Coronary artery (tissue), 2 donors: ENCODE results near the gene HEATR1.
"Not testable (repeated sequence)": the region's sequence is repeated elsewhere in the genome, so short reads cannot be mapped to it uniquely, and the experiment has no call there.

Source experiments
- DNase-seq: peaks from one replicate; pipeline ENCODE4 v3.0.0-alpha.2; 2017; ENCODE audit warnings: low spot score
- H3K27ac ChIP-seq, 2 donors: fragments of 200-600 bp; sonication (generic); one replicate each; pipeline ENCODE4 v1.5.1; 2016 to 2019
- H3K4me3 ChIP-seq: fragments of 200-600 bp; sonication (generic); 2 replicates; pipeline ENCODE4 v1.5.1; 2016; ENCODE audit warnings: mild to moderate bottlenecking, moderate library complexity
- CTCF ChIP-seq: fragments of 200-600 bp; sonication (generic); IDR thresholded peaks from one replicate; pipeline ENCODE4 v1.5.1; 2019; ENCODE audit warnings: antibody characterized with exemption

The HEATR1 gene

GRCh38 chr1:236589531-236589930 is 14.8 kb downstream of the HEATR1 start:
- DNase-seq = no peak
- H3K27ac ChIP-seq = no peak overlapping the region
- H3K4me3 ChIP-seq = no peak overlapping the region
- TF ChIP-seq CTCF = no peak

GRCh38 chr1:236581528-236581927 is 22.8 kb downstream of the HEATR1 start:
- DNase-seq = no peak
- TF ChIP-seq CTCF = no peak
- H3K4me3 ChIP-seq = no peak overlapping the region
- H3K27ac ChIP-seq = no peak overlapping the region

DNA sequence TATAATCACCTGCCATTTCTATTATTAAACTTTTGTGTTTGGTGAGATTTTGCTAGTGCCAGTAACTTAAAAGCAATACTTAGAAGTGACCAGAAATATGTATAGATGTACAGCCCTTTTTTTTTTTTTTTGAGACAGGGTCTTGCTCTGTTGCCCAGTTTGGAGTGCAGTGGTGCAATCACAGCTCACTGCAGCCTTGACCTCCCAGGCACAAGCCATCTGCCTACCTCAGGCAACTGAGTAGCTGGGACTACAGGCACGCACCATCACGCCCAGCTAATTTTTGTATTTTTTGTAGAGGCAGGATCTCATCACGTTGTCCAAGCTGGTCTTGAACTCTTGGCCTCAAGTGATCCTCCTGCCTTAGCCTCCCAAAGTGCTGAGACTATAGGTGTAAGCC is 23.9 kb downstream of the HEATR1 start:
- DNase-seq, H3K4me3 ChIP-seq, H3K27ac ChIP-seq: not testable (repeated sequence)

GRCh38 chr1:236578661-236579060 is 25.7 kb downstream of the HEATR1 start:
- TF ChIP-seq CTCF = no peak
- no peak overlapping the region for H3K27ac ChIP-seq
- no peak for DNase-seq
- no peak overlapping the region for H3K4me3 ChIP-seq

DNA sequence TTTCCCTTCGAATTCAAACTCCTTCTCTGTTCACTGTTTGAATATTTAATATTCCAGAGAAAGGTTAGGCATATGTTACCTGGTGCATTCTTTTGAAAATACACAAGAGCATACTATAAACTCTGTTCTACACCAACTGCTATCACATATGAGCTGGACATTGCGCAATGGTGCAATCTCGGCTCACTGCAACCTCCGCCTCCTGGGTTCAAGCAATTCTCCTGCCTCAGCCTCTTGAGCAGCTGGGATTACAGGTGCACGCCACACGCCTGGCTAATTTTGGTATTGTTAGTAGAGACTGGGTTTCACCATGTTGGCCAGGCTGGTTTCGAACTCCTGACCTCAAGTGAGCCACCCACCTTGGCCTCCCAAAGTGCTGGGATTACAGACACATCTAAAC is 27.3 kb downstream of the HEATR1 start:
- not testable (repeated sequence) for DNase-seq, H3K27ac ChIP-seq, H3K4me3 ChIP-seq

GRCh38 chr1:236576004-236576403 is 28.3 kb downstream of the HEATR1 start:
- Histone ChIP-seq H3K27ac (no peak overlapping the region), H3K4me3 (no peak overlapping the region)
- no peak for DNase-seq
- no peak for TF ChIP-seq CTCF

- Histone ChIP-seq H3K27ac (no peak overlapping the region), H3K4me3 (no peak overlapping the region)
- no peak for TF ChIP-seq CTCF
- DNase-seq = no peak
Observed at GRCh38 chr1:236575523-236575922, 28.8 kb downstream of the HEATR1 start.

DNA sequence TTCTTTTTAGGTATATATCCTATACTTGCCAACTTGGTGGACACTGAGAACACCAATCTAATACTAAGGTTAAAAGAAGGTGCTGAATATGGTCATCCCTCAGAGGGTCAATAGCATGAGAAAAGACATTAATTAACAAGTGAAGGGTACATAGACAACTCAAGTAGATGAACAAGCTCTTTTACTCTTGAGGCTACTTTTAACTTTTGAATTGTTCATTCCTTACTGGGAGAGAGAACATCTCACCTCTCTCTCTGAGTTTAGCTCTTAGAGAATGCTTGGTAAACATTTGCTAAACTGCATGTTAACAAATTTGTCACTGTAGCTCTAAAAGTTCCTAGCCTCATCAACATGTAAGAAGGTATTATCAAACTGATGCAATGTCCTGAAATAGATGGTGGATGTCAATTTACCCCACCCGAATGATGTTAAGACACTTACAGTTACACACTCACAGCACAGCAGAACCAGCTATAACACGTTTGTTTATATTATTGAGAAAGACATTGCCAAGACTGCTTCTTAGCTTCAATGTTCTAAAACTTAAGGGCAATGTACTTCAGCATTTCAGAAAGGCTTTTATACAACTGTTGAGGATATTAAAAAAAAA is 35.9 kb downstream of the HEATR1 start:
- Histone ChIP-seq H3K4me3 (no peak overlapping the region), H3K27ac (no peak overlapping the region)
- no peak for TF ChIP-seq CTCF
- DNase-seq = no peak
